HepG2 (cell line): Measurements from ENCODE around the gene NME9.

ENCODE experiments used
- EZH2 ChIP-seq: conservative IDR thresholded peaks from 2 replicates; pipeline ENCODE4 v1.6.1; 2012; ENCODE audit warnings: mild to moderate bottlenecking, low read depth, low read length, moderate library complexity
- LRRFIP1 ChIP-seq: sonication (generic); formaldehyde crosslinking; conservative IDR thresholded peaks from 2 replicates; pipeline ENCODE4 v1.4.0; 2020; ENCODE audit warnings: missing genetic modification reagents
- NFATC3 ChIP-seq: sonication (generic); formaldehyde crosslinking; IDR thresholded peaks from 2 replicates; pipeline ENCODE4 v1.5.1; 2020; ENCODE audit warnings: mild to moderate bottlenecking, missing genetic modification reagents
- RBM39 ChIP-seq: fragments of 200-400 bp; formaldehyde crosslinking; IDR thresholded peaks from one replicate; pipeline ENCODE4 v1.6.1; 2018; ENCODE audit warnings: antibody characterized with exemption, mild to moderate bottlenecking, low read depth, low read length; ENCODE audit not compliant: poor library complexity, severe bottlenecking
- SRF ChIP-seq: IDR thresholded peaks from 2 replicates; pipeline ENCODE4 v1.6.1; 2011; ENCODE audit warnings: mild to moderate bottlenecking, low read depth, low read length, moderate library complexity

DNA sequence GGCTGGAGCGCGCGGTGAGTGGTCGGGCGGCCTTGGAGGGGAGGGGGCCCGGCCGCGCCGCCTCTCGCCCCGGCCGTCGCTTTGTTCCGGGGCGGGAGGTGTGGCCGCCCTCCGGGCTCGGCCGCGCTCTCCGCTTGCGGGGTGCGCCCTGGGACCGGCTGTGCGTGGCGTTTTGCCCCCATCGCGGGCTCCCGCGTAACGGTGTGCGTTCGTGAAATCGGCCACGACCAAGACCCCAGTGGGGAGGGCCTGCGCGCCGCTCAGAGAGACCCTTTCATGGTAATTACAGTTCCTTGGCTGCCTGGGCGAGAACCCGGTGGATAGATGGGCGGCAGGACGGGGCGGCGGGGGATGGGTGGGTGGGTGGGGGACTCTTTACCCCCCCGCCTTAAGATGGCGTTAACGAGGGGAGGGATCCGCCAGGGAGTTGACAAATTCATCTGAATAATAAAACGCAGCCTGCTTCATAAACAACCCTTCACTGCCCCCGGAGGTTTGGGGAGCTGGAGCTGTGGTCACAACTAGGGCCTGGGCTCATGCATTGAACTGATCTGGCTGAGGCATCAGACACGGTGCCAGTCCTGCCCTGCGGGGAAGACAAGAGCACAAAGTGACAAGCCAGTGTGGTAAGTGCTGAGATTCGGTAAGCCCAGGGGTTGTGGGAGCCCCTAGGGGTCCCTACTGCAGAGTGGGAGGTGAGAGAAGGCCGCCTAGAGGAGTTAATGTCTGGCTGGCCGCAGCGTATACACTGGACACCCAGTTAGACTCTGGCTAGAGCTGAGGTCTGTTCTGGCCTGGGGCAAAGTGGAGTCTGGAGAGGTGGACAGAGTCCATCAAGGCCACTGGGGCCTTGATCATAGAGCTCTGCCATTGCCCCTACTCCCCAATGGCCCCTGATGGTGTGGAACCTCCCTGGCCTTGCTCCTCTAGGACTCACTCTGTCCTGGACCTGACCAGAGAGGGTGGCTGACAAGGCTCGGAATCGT, 19.4 kb upstream of the NME9 start:
- TF ChIP-seq NFATC3 (CRISPR knock-in tag) (no peak), LRRFIP1 (no peak), EZH2 (no peak), SRF (no peak), RBM39 (peak; percentile 12)
